Neural cell (in vitro differentiated cells): Measurements from ENCODE around the gene TPRX1. TPM values are rescaled to one million over a fixed set of nuclear protein-coding genes. Genes with fewer than 3 reads are reported as not detected.
"Not testable (repeated sequence)": the region's sequence is repeated elsewhere in the genome, so short reads cannot be mapped to it uniquely, and the experiment has no call there.

ENCODE experiments used
- H2AFZ ChIP-seq: fragments of 200-600, 300-800 bp; sonication (generic), shearing (Covaris generic); 2 replicates; pipeline ENCODE4 v1.6.0; 2014; ENCODE audit warnings: low read depth, mild to moderate bottlenecking, antibody characterized with exemption, low read length, moderate library complexity
- H3F3A ChIP-seq: fragments of 200-600 bp; shearing (Covaris generic); 2 replicates; pipeline ENCODE4 v1.6.1; 2016; ENCODE audit warnings: mild to moderate bottlenecking, moderate library complexity, mixed read lengths, antibody characterized with exemption, low read length; ENCODE audit not compliant: insufficient read depth, poor library complexity, severe bottlenecking
- H3K27ac ChIP-seq: fragments of 200-600, 300-800 bp; sonication (generic), shearing (Covaris generic); 2 replicates; pipeline ENCODE4 v1.5.1; 2014; ENCODE audit warnings: mild to moderate bottlenecking, low read length, moderate library complexity
- H3K27me3 ChIP-seq: fragments of 300-800, 200-600 bp; sonication (generic), shearing (Covaris generic); 2 replicates; pipeline ENCODE4 v1.6.0; 2014; ENCODE audit warnings: mild to moderate bottlenecking, low read depth, low read length, moderate library complexity; ENCODE audit not compliant: insufficient read depth
- H3K36me3 ChIP-seq: fragments of 300-800, 200-600 bp; sonication (generic), shearing (Covaris generic); 2 replicates; pipeline ENCODE4 v1.5.1; 2014; ENCODE audit warnings: mild to moderate bottlenecking, antibody characterized with exemption, low read length, moderate library complexity; ENCODE audit not compliant: insufficient read depth
- H3K4me2 ChIP-seq: fragments of 300-800, 200-600 bp; sonication (generic), shearing (Covaris generic); 2 replicates; pipeline ENCODE4 v1.6.0; 2014; ENCODE audit warnings: mild to moderate bottlenecking, low read length
- H3K4me3 ChIP-seq: fragments of 300-800, 200-600 bp; sonication (generic), shearing (Covaris generic); 2 replicates; pipeline ENCODE4 v1.5.1; 2014; ENCODE audit warnings: mild to moderate bottlenecking, low read length, moderate library complexity
- H3K79me2 ChIP-seq: fragments of 200-600 bp; shearing (Covaris generic); replicated peaks from 2 replicates; pipeline ENCODE4 v1.6.0; 2014; ENCODE audit warnings: mild to moderate bottlenecking, low read length, moderate library complexity; ENCODE audit not compliant: insufficient read depth
- H3K9ac ChIP-seq: fragments of 300-800, 200-600 bp; sonication (generic), shearing (Covaris generic); 2 replicates; pipeline ENCODE4 v1.6.1; 2016; ENCODE audit warnings: mild to moderate bottlenecking, low read length, mixed read lengths
- H3K9me2 ChIP-seq: fragments of 200-600 bp; shearing (Covaris generic); 2 replicates; pipeline ENCODE4 v1.6.1; 2016; ENCODE audit warnings: mild to moderate bottlenecking, low read length, mixed read lengths; ENCODE audit not compliant: insufficient read depth
- H3K9me3 ChIP-seq: fragments of 200-600, 300-800 bp; sonication (generic), shearing (Covaris generic); 2 replicates; pipeline ENCODE4 v1.6.1; 2016; ENCODE audit warnings: mild to moderate bottlenecking, mixed run types, low read length, moderate library complexity, mixed read lengths
- H4K20me1 ChIP-seq: fragments of 200-600 bp; shearing (Covaris generic); 2 replicates; pipeline ENCODE4 v1.6.1; 2016; ENCODE audit warnings: mild to moderate bottlenecking, mixed run types; ENCODE audit not compliant: insufficient read depth
- CTCF ChIP-seq: fragments of 450-650 bp; IDR thresholded peaks from 2 replicates; pipeline ENCODE4 v1.5.1; 2014; ENCODE audit warnings: antibody characterized with exemption, mild to moderate bottlenecking, moderate library complexity; ENCODE audit not compliant: poor library complexity, severe bottlenecking
- EP300 ChIP-seq: fragments of 450-650 bp; conservative IDR thresholded peaks from 2 replicates; pipeline ENCODE4 v1.6.1; 2014; ENCODE audit warnings: antibody characterized with exemption, mild to moderate bottlenecking, moderate library complexity; ENCODE audit not compliant: poor library complexity, severe bottlenecking
- EZH2 ChIP-seq: fragments of 200-600, 300-800 bp; shearing (Covaris generic), sonication (generic); IDR thresholded peaks from 2 replicates; pipeline ENCODE4 v1.6.1; 2014; ENCODE audit warnings: antibody characterized with exemption, low read length, borderline replicate concordance, mild to moderate bottlenecking; ENCODE audit not compliant: insufficient read depth, poor library complexity, severe bottlenecking
- RAD21 ChIP-seq: fragments of 450-650 bp; conservative IDR thresholded peaks from 2 replicates; pipeline ENCODE4 v1.6.1; 2014; ENCODE audit warnings: antibody characterized with exemption, mild to moderate bottlenecking, moderate library complexity
- SMC3 ChIP-seq: fragments of 450-650 bp; conservative IDR thresholded peaks from 2 replicates; pipeline ENCODE4 v1.6.1; 2014; ENCODE audit warnings: antibody characterized with exemption, mild to moderate bottlenecking, moderate library complexity; ENCODE audit not compliant: poor library complexity
- TAF1 ChIP-seq: IDR thresholded peaks from 2 replicates; pipeline ENCODE4 v1.6.1; 2012; ENCODE audit warnings: low read depth
- polyA plus RNA-seq: library from polyadenylated mRNA; depleted of rRNA; stranded (reverse); fragments of >200 nt; gene quantifications from 2 replicates; pipeline ENCODE4 v1.2.3, GENCODE V29; 2014

Gene TPRX1
- polyA plus RNA-seq, 1 donor from 2014 or later, result not detected

GRCh38 chr19:47790398-47790814, 13.9 kb downstream of the TPRX1 start:
- Histone ChIP-seq H3K9ac (no peak overlapping the region), H3K27me3 (no peaks in the 10 kb centered on the region), H3K9me2 (no peaks in the 10 kb centered on the region), H4K20me1 (no peaks in the 10 kb centered on the region), H3K79me2 (no peaks in the 10 kb centered on the region), H3K4me2 (no peak overlapping the region), H3F3A (no peaks in the 10 kb centered on the region), H3K27ac (no peak overlapping the region), H3K36me3 (no peaks in the 10 kb centered on the region), H3K9me3 (no peaks in the 10 kb centered on the region), H2AFZ (no peak overlapping the region), H3K4me3 (no peak overlapping the region)
- TF ChIP-seq EP300 (no peak), CTCF (peak; percentile 34)

- H3K9me3 ChIP-seq, H3K27me3 ChIP-seq, H3K9me2 ChIP-seq, H2AFZ ChIP-seq, H3K4me3 ChIP-seq, H4K20me1 ChIP-seq, H3K36me3 ChIP-seq, H3K79me2 ChIP-seq, H3K9ac ChIP-seq, H3K27ac ChIP-seq, H3K4me2 ChIP-seq, H3F3A ChIP-seq: not testable (repeated sequence)
Measured at GRCh38 chr19:47789811-47790210, 14.5 kb downstream of the TPRX1 start.

GRCh38 chr19:47787307-47787706, 17.0 kb downstream of the TPRX1 start:
- H3K9me3 ChIP-seq, H3K9ac ChIP-seq, H2AFZ ChIP-seq, H3K36me3 ChIP-seq, H3F3A ChIP-seq, H3K9me2 ChIP-seq, H3K27me3 ChIP-seq, H3K79me2 ChIP-seq, H3K27ac ChIP-seq, H3K4me2 ChIP-seq, H4K20me1 ChIP-seq, H3K4me3 ChIP-seq: not testable (repeated sequence)

- no peaks in the 10 kb centered on the region for H3K9me3 ChIP-seq
- H3K79me2 ChIP-seq, result no peaks in the 10 kb centered on the region
- no peak overlapping the region for H3K27ac ChIP-seq
- H3K27me3 ChIP-seq, result no peaks in the 10 kb centered on the region
- no peaks in the 10 kb centered on the region for H3K9me2 ChIP-seq
- H3K4me3 ChIP-seq, result no peak overlapping the region
- H2AFZ ChIP-seq, result no peak overlapping the region
- no peaks in the 10 kb centered on the region for H3K36me3 ChIP-seq
- no peak overlapping the region for H3K9ac ChIP-seq
- no peaks in the 10 kb centered on the region for H3F3A ChIP-seq
- no peak overlapping the region for H3K4me2 ChIP-seq
- H4K20me1 ChIP-seq, result no peaks in the 10 kb centered on the region
- no peak for TF ChIP-seq TAF1
Measured at GRCh38 chr19:47786566-47786965, 17.8 kb downstream of the TPRX1 start.

GRCh38 chr19:47781590-47782262, 22.6 kb downstream of the TPRX1 start:
- Histone ChIP-seq H3F3A (no peaks in the 10 kb centered on the region), H3K9me3 (no peaks in the 10 kb centered on the region), H3K79me2 (peaks cover 14% of the 10 kb centered on the region), H4K20me1 (no peaks in the 10 kb centered on the region), H3K4me2 (no peak overlapping the region), H2AFZ (no peak overlapping the region), H3K27ac (no peak overlapping the region), H3K36me3 (no peaks in the 10 kb centered on the region), H3K9ac (no peak overlapping the region), H3K4me3 (no peak overlapping the region), H3K27me3 (no peaks in the 10 kb centered on the region), H3K9me2 (no peaks in the 10 kb centered on the region)
- no peak for TF ChIP-seq SMC3
- TF ChIP-seq RAD21, result no peak
- no peak for TF ChIP-seq EZH2
- no peak for TF ChIP-seq CTCF
- no peak for TF ChIP-seq TAF1
- TF ChIP-seq EP300, result no peak
